Lung (tissue), 12 donors: Measurements from ENCODE around the gene SEMA4B. TPM values are rescaled to one million over a fixed set of nuclear protein-coding genes. Genes with fewer than 3 reads are reported as not detected.

Experiments used
- ATAC-seq: fragments of 200-7000 bp; cut with Tn5 transposase; one replicate; pipeline ENCODE4 v1.9.1; 2020; ENCODE audit warnings: moderate number of reproducible peaks; ENCODE audit not compliant: insufficient read depth, low FRiP score
- DNase-seq, 3 donors: peaks; one replicate each; pipeline ENCODE4 v3.0.0-alpha.2; 2013 to 2017
- H3K27ac ChIP-seq, 2 donors: one replicate each; pipeline ENCODE4 v1.5.1; 2013; ENCODE audit warnings: mild to moderate bottlenecking in 2 of 2, moderate library complexity in 2 of 2, control low read depth in 1 of 2, inconsistent platforms in 1 of 2, low read depth in 1 of 2, low read length in 1 of 2
- H3K27me3 ChIP-seq, 3 donors: one replicate each; pipeline ENCODE4 v1.5.1; 2013; ENCODE audit warnings: low read length in 2 of 3; ENCODE audit not compliant: control insufficient read depth in 3 of 3, insufficient read depth in 3 of 3
- H3K36me3 ChIP-seq, 4 donors: one replicate each; pipeline ENCODE4 v1.5.1; 2013; ENCODE audit warnings: low read length in 4 of 4, mild to moderate bottlenecking in 1 of 4, moderate library complexity in 1 of 4; ENCODE audit not compliant: control insufficient read depth in 4 of 4, insufficient read depth in 4 of 4
- H3K4me1 ChIP-seq, 5 donors: one replicate each; pipeline ENCODE4 v1.5.1; 2013; ENCODE audit warnings: low read length in 5 of 5, mild to moderate bottlenecking in 2 of 5, moderate library complexity in 1 of 5; ENCODE audit not compliant: control insufficient read depth in 5 of 5, insufficient read depth in 5 of 5
- H3K4me3 ChIP-seq: one replicate; pipeline ENCODE4 v1.5.1; 2013; ENCODE audit warnings: mild to moderate bottlenecking, control low read depth, moderate library complexity
- H3K9ac ChIP-seq, 2 donors: one replicate each; pipeline ENCODE4 v1.5.1; 2013; ENCODE audit warnings: low read length in 2 of 2, control low read depth in 1 of 2; ENCODE audit not compliant: insufficient read depth in 1 of 2
- H3K9me3 ChIP-seq, 4 donors: one replicate each; pipeline ENCODE4 v1.5.1; 2013; ENCODE audit warnings: low read length in 3 of 4, mild to moderate bottlenecking in 1 of 4, moderate library complexity in 1 of 4; ENCODE audit not compliant: control insufficient read depth in 4 of 4, insufficient read depth in 3 of 4
- CTCF ChIP-seq: IDR thresholded peaks from 2 replicates; pipeline ENCODE4 v1.5.1; 2012; ENCODE audit warnings: mild to moderate bottlenecking; ENCODE audit errors: control extremely low read depth, extremely low read depth
- WGBS, 2 donors: extraction: QIAGEN DNeasy Blood & Tissue Kit; methylation state at CpG; one replicate each; pipeline ENCODE4 v1.1.7; 2013; 5-methylcytosine and 5-hydroxymethylcytosine counted together
- polyA plus RNA-seq, 2 donors: library from polyadenylated mRNA; stranded (reverse); fragments of 200-250 nt; gene quantifications; one replicate each; pipeline ENCODE4 v1.2.1, GENCODE V29; 2013
- total RNA-seq, 2 donors: library from RNA; depleted of rRNA in 1 of 2; stranded (reverse); fragments of >200 nt in 1 of 2; gene quantifications; one replicate each; pipeline ENCODE4 v1.2.1, GENCODE V29; 2014 to 2021
- donor health status: control.
- donor health status: control.
- donor health status: Bipolar disorder and iron deficiency.
- donor health status: healthy.
- donor health status: DM: yes; HTN: yes; CAD: no.

Gene SEMA4B
- total and polyA plus RNA-seq, 4 donors, result 24.0 to 87.5 (median 69.8) TPM

GRCh38 chr15:90219421-90220141, 18.5 kb downstream of the SEMA4B start:
- ATAC-seq (no peak), DNase-seq (peak; percentile 25 to 60 (median 28))
- Histone ChIP-seq H3K9me3 (no peaks in the 10 kb centered on the region), H3K9ac (no peak overlapping the region), H3K27me3 (no peaks in the 10 kb centered on the region), H3K36me3 (peaks cover 0 to 19% (median 7%) of the 10 kb centered on the region in 4 donors), H3K4me3 (no peak overlapping the region), H3K4me1 (peaks cover 0 to 9% (median 0%) of the 10 kb centered on the region in 5 donors), H3K27ac (no peak overlapping the region)
- peak; percentile 30 for TF ChIP-seq CTCF
- WGBS, 2 donors, result 62 to 69% methylated on average over 17 of the region's 17 CpGs

GRCh38 chr15:90221246-90221900, 20.2 kb downstream of the SEMA4B start:
- Histone ChIP-seq H3K27ac (peak overlapping the region in 1 of 2 donors; percentile 53), H3K36me3 (peaks cover 0 to 30% (median 13%) of the 10 kb centered on the region in 4 donors)

GRCh38 chr15:90222547-90222946, 21.4 kb downstream of the SEMA4B start:
- Histone ChIP-seq H3K9ac (no peak overlapping the region), H3K27ac (no peak overlapping the region), H3K36me3 (peaks cover 0 to 32% (median 13%) of the 10 kb centered on the region in 4 donors), H3K4me3 (no peak overlapping the region), H3K4me1 (peaks cover 0 to 9% (median 0%) of the 10 kb centered on the region in 5 donors), H3K27me3 (no peaks in the 10 kb centered on the region), H3K9me3 (no peaks in the 10 kb centered on the region)
- DNase-seq (no peak), ATAC-seq (no peak)
- 45 to 73% methylated on average over 2 of the region's 2 CpGs for WGBS, 2 donors
- TF ChIP-seq CTCF, result no peak

More at GRCh38 chr15:90221246-90221900, 20.2 kb downstream of the SEMA4B start:
- Histone ChIP-seq H3K4me3 (no peak overlapping the region), H3K4me1 (peaks cover 0 to 9% (median 0%) of the 10 kb centered on the region in 5 donors), H3K9ac (no peak overlapping the region), H3K27me3 (no peaks in the 10 kb centered on the region), H3K9me3 (no peaks in the 10 kb centered on the region)
- ATAC-seq (peak; percentile 59), DNase-seq (peak; percentile 84 to 92 (median 88))
- 56 to 67% methylated on average over 14 of the region's 14 CpGs for WGBS, 2 donors
- peak; percentile 45 for TF ChIP-seq CTCF
